Esophagus muscularis mucosa (tissue), 4 donors: ENCODE results near the gene EEF2K. TPM values are rescaled to one million over a fixed set of nuclear protein-coding genes. Genes with fewer than 3 reads are reported as not detected.
"Not testable (repeated sequence)": the region's sequence is repeated elsewhere in the genome, so short reads cannot be mapped to it uniquely, and the experiment has no call there.

Experiments
- DNase-seq: peaks from one replicate; pipeline ENCODE4 v3.0.0-alpha.2; 2017; ENCODE audit errors: extremely low spot score
- H3K27ac ChIP-seq, 4 donors: fragments of 200-600 bp; sonication (generic); replicated peaks in 1 of 4; 1 replicate in 3 of 4; 2 replicates in 1 of 4; pipeline ENCODE4 v1.5.1; 2016 to 2019; ENCODE audit warnings: mild to moderate bottlenecking in 1 of 4
- H3K27me3 ChIP-seq, 4 donors: fragments of 200-600 bp; sonication (generic); one replicate each; pipeline versions ENCODE4 v1.5.1 to v1.6.0; 2016 to 2019
- H3K36me3 ChIP-seq, 4 donors: fragments of 200-600 bp; sonication (generic); one replicate each; pipeline ENCODE4 v1.5.1; 2016 to 2019
- H3K4me1 ChIP-seq, 4 donors: fragments of 200-600 bp; sonication (generic); one replicate each; pipeline ENCODE4 v1.5.1; 2016 to 2019
- H3K4me3 ChIP-seq, 4 donors: fragments of 200-600 bp; sonication (generic); 1 replicate in 2 of 4; 2 replicates in 2 of 4; pipeline ENCODE4 v1.5.1; 2016 to 2019; ENCODE audit warnings: mild to moderate bottlenecking in 4 of 4, moderate library complexity in 1 of 4
- H3K9me3 ChIP-seq, 4 donors: fragments of 200-600 bp; sonication (generic); 1 replicate in 3 of 4; 2 replicates in 1 of 4; pipeline ENCODE4 v1.5.1; 2016 to 2019
- CTCF ChIP-seq, 3 experiments: fragments of 200-600 bp in 2 of 3; fragments of 450-650 bp in 1 of 3; sonication (generic) in 2 of 3; IDR thresholded peaks; one replicate each; pipeline ENCODE4 v1.5.1; 2017 to 2019; ENCODE audit warnings: antibody characterized with exemption in 3 of 3, mild to moderate bottlenecking in 2 of 3, moderate library complexity in 1 of 3
- EP300 ChIP-seq: sonication (generic); formaldehyde crosslinking; IDR thresholded peaks from one replicate; pipeline ENCODE4 v1.6.1; 2017; ENCODE audit warnings: antibody characterized with exemption
- POLR2A ChIP-seq: fragments of 450-650 bp; IDR thresholded peaks from one replicate; pipeline ENCODE4 v1.6.1; 2017; ENCODE audit warnings: antibody characterized with exemption, moderate library complexity, mild to moderate bottlenecking, low read depth
- POLR2AphosphoS5 ChIP-seq, 2 donors: sonication (generic); formaldehyde crosslinking; IDR thresholded peaks; one replicate each; pipeline ENCODE4 v1.6.1; 2017; ENCODE audit warnings: antibody characterized with exemption in 2 of 2
- WGBS: methylation state at CpG from one replicate; pipeline ENCODE4 v1.1.5; 2018; 5-methylcytosine and 5-hydroxymethylcytosine counted together
- intact Hi-C: fragments of 100-400 bp; cut with DNase I; formaldehyde crosslinking; loops from one replicate; pipeline ENCODE4 v1.15.1; 2023
- total RNA-seq, 4 donors: library from RNA; depleted of rRNA; stranded (reverse); fragments of >200 nt; gene quantifications; one replicate each; pipeline versions ENCODE4 v1.1.0 to v1.2.1, GENCODE V29; 2016

The EEF2K gene
- total RNA-seq, 4 donors from 2014 or later, result 18.1 to 37.7 (median 31.6) TPM

- intact Hi-C loops, result no loop called here
- no peak for DNase-seq
- H3K27ac ChIP-seq, result peak overlapping the region; percentile 75 to 85 (median 80)
- TF ChIP-seq CTCF (IDR thresholded peaks at IDR 0.05), result no peak
- TF ChIP-seq EP300, result no peak
- TF ChIP-seq POLR2A, result no peak
- TF ChIP-seq POLR2AphosphoS5 (IDR thresholded peaks at IDR 0.05), result no peak
- H3K4me3 ChIP-seq, result peak overlapping the region; percentile 55 to 58 (median 57)
- no peaks in the 10 kb centered on the region for H3K9me3 ChIP-seq
- H3K4me1 ChIP-seq, result peaks cover 8 to 48% (median 42%) of the 10 kb centered on the region in 4 donors
- no peaks in the 10 kb centered on the region for H3K27me3 ChIP-seq
- no peaks in the 10 kb centered on the region for H3K36me3 ChIP-seq
Observed at GRCh38 chr16:22195445-22195694, 10.7 kb upstream of the EEF2K start.

GRCh38 chr16:22195695-22196558 lies 10.2 kb upstream of the EEF2K start:
- 2% methylated on average over 39 of the region's 39 CpGs for WGBS
- H3K27ac ChIP-seq, result peak overlapping the region; percentile 75 to 85 (median 80)
- TF ChIP-seq CTCF (IDR thresholded peaks at IDR 0.05), result peak; percentile 94 to 97 (median 97)
- peak in 1 of 2 donors; percentile 85 for TF ChIP-seq POLR2AphosphoS5 (IDR thresholded peaks at IDR 0.05)
- TF ChIP-seq EP300, result no peak
- TF ChIP-seq POLR2A, result no peak
- intact Hi-C loops, result no loop called here
- H3K4me1 ChIP-seq, result peaks cover 8 to 48% (median 42%) of the 10 kb centered on the region in 4 donors
- peak overlapping the region; percentile 55 to 58 (median 57) for H3K4me3 ChIP-seq
- DNase-seq, result peak; percentile 98
- H3K27me3 ChIP-seq, result no peaks in the 10 kb centered on the region
- no peaks in the 10 kb centered on the region for H3K36me3 ChIP-seq
- H3K9me3 ChIP-seq, result no peaks in the 10 kb centered on the region

- H3K36me3 ChIP-seq, intact Hi-C loops, H3K27me3 ChIP-seq, DNase-seq, H3K9me3 ChIP-seq: not testable (repeated sequence)
- Histone ChIP-seq H3K4me3 (peak overlapping the region in 3 of 4 donors; percentile 55 to 58 (median 56)), H3K27ac (peak overlapping the region in 2 of 4 donors; percentile 75 to 84), H3K4me1 (peaks cover 8 to 45% (median 41%) of the 10 kb centered on the region in 4 donors)
- WGBS, result 38% methylated on average over 20 of the region's 20 CpGs
Observed at GRCh38 chr16:22196559-22197168, 9.4 kb upstream of the EEF2K start.

GRCh38 chr16:22198547-22199293 lies 7.4 kb upstream of the EEF2K start:
- H3K4me3 ChIP-seq, result no peak overlapping the region
- intact Hi-C loops, result loop anchor here (2.0 kb wide), 1 partner anchor 98 kb away; the partner anchor contains the start of gene POLR3E
- no peaks in the 10 kb centered on the region for H3K27me3 ChIP-seq
- peaks cover 5 to 28% (median 26%) of the 10 kb centered on the region in 4 donors for H3K4me1 ChIP-seq
- WGBS, result 76% methylated on average over 6 of the region's 7 CpGs
- TF ChIP-seq POLR2AphosphoS5 (IDR thresholded peaks at IDR 0.05), result no peak
- TF ChIP-seq CTCF (IDR thresholded peaks at IDR 0.05), result no peak
- no peak for TF ChIP-seq EP300
- no peak for TF ChIP-seq POLR2A
- H3K27ac ChIP-seq, result peak overlapping the region; percentile 77 to 85 (median 83)
- DNase-seq, result no peak
- H3K9me3 ChIP-seq, result no peaks in the 10 kb centered on the region
- H3K36me3 ChIP-seq, result no peaks in the 10 kb centered on the region

GRCh38 chr16:22202261-22202637 lies 3.8 kb upstream of the EEF2K start:
- peaks cover 14 to 28% (median 27%) of the 10 kb centered on the region in 4 donors for H3K4me1 ChIP-seq
- H3K9me3 ChIP-seq, result no peaks in the 10 kb centered on the region
- no peak overlapping the region for H3K27ac ChIP-seq
- DNase-seq, result no peak
- no peaks in the 10 kb centered on the region for H3K36me3 ChIP-seq
- no peak overlapping the region for H3K4me3 ChIP-seq
- intact Hi-C loops, result loop anchor here (10.0 kb wide), 1 partner anchor 173 kb away; the partner anchor contains the start of gene CDR2
- WGBS, result over 99% methylated on average over 6 of the region's 6 CpGs
- H3K27me3 ChIP-seq, result no peaks in the 10 kb centered on the region
- TF ChIP-seq POLR2A (no peak), EP300 (no peak), CTCF (IDR thresholded peaks at IDR 0.05) (no peak)
